ENCODE results near the gene CCDC92. TPM values are rescaled to one million over a fixed set of nuclear protein-coding genes. Genes with fewer than 3 reads are reported as not detected.

CCDC92 gene
- total RNA-seq, 1 donor from 2014 or later: 74.7 TPM

DNA sequence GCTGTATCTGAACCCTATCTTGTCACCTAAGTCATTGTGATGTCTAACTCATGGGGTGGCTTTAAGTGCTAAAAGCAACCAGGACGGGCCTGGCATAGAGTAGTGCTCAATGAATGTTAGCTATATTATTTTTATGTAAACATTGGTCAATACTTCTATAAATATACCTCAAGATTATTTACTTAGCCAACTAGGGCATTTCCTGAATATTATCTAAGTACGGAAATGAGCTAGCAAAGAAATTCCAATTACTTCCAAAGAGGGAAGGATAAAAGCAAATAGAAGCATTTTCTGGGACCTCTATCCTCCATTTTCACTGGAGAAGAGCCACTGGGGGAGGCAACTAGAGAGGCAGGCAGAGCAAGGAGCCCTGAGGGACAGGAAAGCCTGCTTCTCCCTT, 20.6 kb downstream of the CCDC92 start:
- peak overlapping the region; percentile 39 for H3K27ac Mint-ChIP-seq (ENCODE audit: unreplicated experiment)
- peaks cover 41% of the 10 kb centered on the region for H3K4me1 Mint-ChIP-seq (ENCODE audit: low read depth)
- H3K27me3 Mint-ChIP-seq (ENCODE audit: low read depth): no peaks in the 10 kb centered on the region
- H3K4me3 Mint-ChIP-seq (ENCODE audit: unreplicated experiment): no peak overlapping the region
- no peak for DNase-seq (ENCODE audit: low spot score)
- H3K36me3 Mint-ChIP-seq (ENCODE audit: low read depth): peaks cover 4% of the 10 kb centered on the region
- TF ChIP-seq, protein P1, sequence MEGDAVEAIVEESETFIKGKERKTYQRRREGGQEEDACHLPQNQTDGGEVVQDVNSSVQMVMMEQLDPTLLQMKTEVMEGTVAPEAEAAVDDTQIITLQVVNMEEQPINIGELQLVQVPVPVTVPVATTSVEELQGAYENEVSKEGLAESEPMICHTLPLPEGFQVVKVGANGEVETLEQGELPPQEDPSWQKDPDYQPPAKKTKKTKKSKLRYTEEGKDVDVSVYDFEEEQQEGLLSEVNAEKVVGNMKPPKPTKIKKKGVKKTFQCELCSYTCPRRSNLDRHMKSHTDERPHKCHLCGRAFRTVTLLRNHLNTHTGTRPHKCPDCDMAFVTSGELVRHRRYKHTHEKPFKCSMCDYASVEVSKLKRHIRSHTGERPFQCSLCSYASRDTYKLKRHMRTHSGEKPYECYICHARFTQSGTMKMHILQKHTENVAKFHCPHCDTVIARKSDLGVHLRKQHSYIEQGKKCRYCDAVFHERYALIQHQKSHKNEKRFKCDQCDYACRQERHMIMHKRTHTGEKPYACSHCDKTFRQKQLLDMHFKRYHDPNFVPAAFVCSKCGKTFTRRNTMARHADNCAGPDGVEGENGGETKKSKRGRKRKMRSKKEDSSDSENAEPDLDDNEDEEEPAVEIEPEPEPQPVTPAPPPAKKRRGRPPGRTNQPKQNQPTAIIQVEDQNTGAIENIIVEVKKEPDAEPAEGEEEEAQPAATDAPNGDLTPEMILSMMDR (IDR thresholded peaks at IDR 0.05): no peak
- no peaks in the 10 kb centered on the region for H3K9me3 Mint-ChIP-seq (ENCODE audit: low read depth)

DNA sequence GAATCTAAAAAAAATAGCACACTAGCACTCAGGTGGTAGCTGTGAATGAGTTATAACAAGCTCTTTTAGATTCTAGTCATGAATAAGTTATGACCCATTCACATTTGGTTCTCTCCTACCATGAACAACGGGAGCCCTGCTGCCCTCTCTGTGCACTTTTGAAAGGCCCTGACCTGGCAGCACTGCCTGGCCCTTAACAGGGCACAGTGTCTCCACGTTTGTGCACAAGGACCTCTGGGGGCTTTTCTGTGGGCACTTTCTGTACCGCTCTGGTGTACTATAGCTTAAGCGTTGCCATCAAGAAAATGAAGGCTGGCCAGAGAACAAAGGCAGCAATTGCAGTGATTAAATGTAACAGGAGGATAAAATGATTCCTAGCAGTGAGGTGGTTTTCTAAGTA, 21.2 kb downstream of the CCDC92 start:
- peak overlapping the region; percentile 37 for H3K27ac Mint-ChIP-seq (ENCODE audit: unreplicated experiment)
- H3K4me1 Mint-ChIP-seq (ENCODE audit: low read depth): peaks cover 41% of the 10 kb centered on the region
- no peak overlapping the region for H3K4me3 Mint-ChIP-seq (ENCODE audit: unreplicated experiment)
- H3K27me3 Mint-ChIP-seq (ENCODE audit: low read depth): no peaks in the 10 kb centered on the region
- TF ChIP-seq, protein P1 (IDR thresholded peaks at IDR 0.05): no peak
- no peak for DNase-seq (ENCODE audit: low spot score)
- no peaks in the 10 kb centered on the region for H3K9me3 Mint-ChIP-seq (ENCODE audit: low read depth)
- peaks cover 3% of the 10 kb centered on the region for H3K36me3 Mint-ChIP-seq (ENCODE audit: low read depth)

DNA sequence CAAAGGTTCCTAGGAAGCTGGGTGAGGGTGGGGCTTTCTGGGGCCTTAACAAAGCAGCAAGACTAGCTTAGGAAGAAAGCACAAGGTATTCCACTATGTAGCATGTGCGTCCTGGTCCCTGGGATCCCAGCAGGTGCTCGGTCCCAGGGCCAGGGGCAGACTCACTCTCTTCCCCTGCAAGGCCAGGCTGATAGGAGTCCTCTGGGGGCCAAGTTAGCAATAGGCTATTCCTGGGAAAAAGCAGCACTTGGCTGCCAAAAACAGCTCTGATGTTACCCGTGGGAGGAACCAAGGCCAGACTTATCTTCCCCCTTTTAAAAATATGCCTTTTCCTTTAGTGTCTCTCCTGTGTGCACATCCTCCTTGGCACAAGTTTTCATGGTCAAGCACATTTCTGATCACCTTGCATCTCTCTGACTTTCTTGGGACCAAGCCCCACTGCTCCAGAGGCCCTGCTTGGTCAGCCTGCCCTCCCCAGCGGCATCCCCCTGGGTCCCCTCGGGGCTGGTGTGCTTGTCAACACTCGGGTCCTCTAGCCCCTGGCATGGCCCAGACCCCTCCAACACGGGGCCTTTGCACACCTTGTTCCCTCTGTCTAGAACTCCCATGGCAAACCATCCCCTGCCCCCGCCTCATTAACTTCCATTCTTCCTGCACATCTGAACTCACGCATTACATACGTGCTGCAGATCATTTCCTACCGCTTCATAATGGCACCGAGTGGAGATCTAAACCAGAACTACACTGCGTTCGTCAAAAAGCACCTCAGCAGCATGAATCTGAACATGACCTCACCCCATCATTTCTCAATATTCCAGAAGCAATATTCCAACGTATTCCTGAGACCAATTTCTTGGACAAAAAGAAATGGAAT, 21.9 kb downstream of the CCDC92 start:
- Mint-ChIP-seq H3K36me3 (ENCODE audit: low read depth) (peaks cover 5% of the 10 kb centered on the region), H3K27me3 (ENCODE audit: low read depth) (no peaks in the 10 kb centered on the region), H3K27ac (ENCODE audit: unreplicated experiment) (no peak overlapping the region), H3K4me3 (ENCODE audit: unreplicated experiment) (no peak overlapping the region), H3K4me1 (ENCODE audit: low read depth) (peaks cover 44% of the 10 kb centered on the region), H3K9me3 (ENCODE audit: low read depth) (no peaks in the 10 kb centered on the region)
- TF ChIP-seq, protein P1 (IDR thresholded peaks at IDR 0.05): no peak
- no peak for DNase-seq (ENCODE audit: low spot score)

DNA sequence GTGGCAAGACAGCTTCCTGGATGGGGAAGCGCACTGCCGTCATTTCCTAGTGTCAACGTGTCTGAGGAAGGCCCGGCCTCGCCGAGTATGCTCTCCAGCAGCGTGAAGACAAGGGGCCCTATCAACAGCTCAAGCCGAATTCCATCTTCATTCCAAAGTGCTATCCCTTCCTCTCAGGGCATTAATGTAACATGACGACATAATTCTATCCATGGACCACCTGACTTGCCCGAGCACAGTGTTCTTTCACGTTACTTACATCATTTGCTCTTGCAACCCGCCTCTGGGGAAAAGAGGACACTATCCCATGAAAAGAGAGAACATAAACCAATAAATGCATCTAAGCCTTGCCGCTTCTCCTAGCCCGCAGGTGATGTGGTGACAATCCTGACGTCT, 22.9 kb downstream of the CCDC92 start:
- no peaks in the 10 kb centered on the region for H3K9me3 Mint-ChIP-seq (ENCODE audit: low read depth)
- no peaks in the 10 kb centered on the region for H3K27me3 Mint-ChIP-seq (ENCODE audit: low read depth)
- peaks cover 51% of the 10 kb centered on the region for H3K4me1 Mint-ChIP-seq (ENCODE audit: low read depth)
- TF ChIP-seq, protein P1 (IDR thresholded peaks at IDR 0.05): no peak
- DNase-seq (ENCODE audit: low spot score): no peak
- peaks cover 5% of the 10 kb centered on the region for H3K36me3 Mint-ChIP-seq (ENCODE audit: low read depth)
- H3K27ac Mint-ChIP-seq (ENCODE audit: unreplicated experiment): peak overlapping the region; percentile 34
- no peak overlapping the region for H3K4me3 Mint-ChIP-seq (ENCODE audit: unreplicated experiment)

DNA sequence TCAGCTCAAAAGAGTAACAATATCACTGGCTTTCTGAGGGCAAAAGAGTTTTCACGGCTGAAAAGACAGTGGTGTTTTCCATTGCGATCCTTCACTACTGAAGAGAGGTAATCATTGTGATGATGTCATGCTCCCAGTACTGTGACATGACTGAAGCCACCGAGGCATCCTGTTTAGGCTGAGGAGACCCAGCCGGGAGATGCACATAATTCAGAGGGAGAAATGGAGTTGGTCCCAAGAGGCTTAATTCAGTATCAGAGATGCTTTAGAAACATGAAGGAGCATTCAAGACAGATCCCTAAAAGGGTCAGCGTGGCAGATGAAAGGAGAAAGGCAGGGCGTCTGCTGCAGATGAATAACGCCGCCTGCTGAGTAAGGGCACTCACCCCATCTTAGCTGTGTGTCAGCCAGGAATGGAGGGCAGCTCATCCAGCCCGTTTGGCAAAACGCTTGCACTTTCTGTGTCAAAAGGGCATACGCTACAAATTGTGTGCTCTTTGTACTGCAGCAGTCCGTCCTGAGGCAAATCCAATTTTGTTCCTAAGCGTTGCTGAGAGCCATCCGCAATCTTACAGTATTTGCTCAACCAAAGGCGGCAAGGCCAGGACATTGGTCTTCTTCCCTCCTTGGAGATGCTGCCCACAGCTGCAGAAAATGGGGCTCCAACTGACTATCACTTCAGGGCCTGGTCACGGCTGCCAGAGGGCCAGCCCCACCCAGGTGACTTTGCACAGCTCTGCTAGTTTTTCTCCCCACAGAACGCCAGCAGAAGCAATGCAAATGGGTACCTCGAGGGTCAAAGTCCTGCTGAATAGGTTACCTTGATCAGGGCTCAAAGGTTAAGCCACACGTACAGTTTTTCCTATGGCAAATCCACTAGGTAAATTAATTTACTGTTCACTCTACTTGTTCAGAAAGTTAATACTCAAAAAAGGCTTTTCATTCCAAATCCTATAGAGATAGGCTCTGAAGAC, 23.5 kb downstream of the CCDC92 start:
- Mint-ChIP-seq H3K27me3 (ENCODE audit: low read depth) (no peaks in the 10 kb centered on the region), H3K36me3 (ENCODE audit: low read depth) (peaks cover 10% of the 10 kb centered on the region), H3K4me1 (ENCODE audit: low read depth) (peaks cover 55% of the 10 kb centered on the region), H3K4me3 (ENCODE audit: unreplicated experiment) (no peak overlapping the region), H3K9me3 (ENCODE audit: low read depth) (no peaks in the 10 kb centered on the region), H3K27ac (ENCODE audit: unreplicated experiment) (peak overlapping the region; percentile 42)
- DNase-seq (ENCODE audit: low spot score): no peak
- TF ChIP-seq, protein P1 (IDR thresholded peaks at IDR 0.05): no peak
